Neural progenitor cell (in vitro differentiated cells): ENCODE results near the gene MYBPHL. TPM values are rescaled to one million over a fixed set of nuclear protein-coding genes. Genes with fewer than 3 reads are reported as not detected.
A peak's percentile ranks its signal among the peaks of the same experiment; 100 is the strongest.

ENCODE experiments used
- DNase-seq: peaks from one replicate; pipeline ENCODE4 v3.0.0-alpha.2; 2016; ENCODE audit warnings: low spot score
- H2AFZ ChIP-seq: fragments of 200-600 bp; sonication (generic); replicated peaks from 2 replicates; pipeline ENCODE4 v1.6.1; 2016; ENCODE audit warnings: antibody characterized with exemption
- H3F3A ChIP-seq: fragments of 200-600 bp; sonication (generic); 2 replicates; pipeline ENCODE4 v1.6.1; 2016; ENCODE audit warnings: antibody characterized with exemption, low read depth
- H3K27ac ChIP-seq: fragments of 200-600 bp; sonication (generic); 2 replicates; pipeline ENCODE4 v1.5.1; 2016; ENCODE audit warnings: mild to moderate bottlenecking
- H3K27me3 ChIP-seq: fragments of 200-600 bp; sonication (generic); 2 replicates; pipeline ENCODE4 v1.6.1; 2016; ENCODE audit warnings: mild to moderate bottlenecking, moderate library complexity
- H3K36me3 ChIP-seq: fragments of 200-600 bp; sonication (generic); 2 replicates; pipeline ENCODE4 v1.5.1; 2016
- H3K4me1 ChIP-seq: fragments of 200-600 bp; sonication (generic); 2 replicates; pipeline ENCODE4 v1.6.1; 2016; ENCODE audit warnings: mixed run types
- H3K4me2 ChIP-seq: fragments of 200-600 bp; sonication (generic); 2 replicates; pipeline ENCODE4 v1.6.1; 2016
- H3K4me3 ChIP-seq: fragments of 200-600 bp; sonication (generic); 2 replicates; pipeline ENCODE4 v1.5.1; 2016
- H3K79me2 ChIP-seq: fragments of 200-600 bp; sonication (generic); 2 replicates; pipeline ENCODE4 v1.6.1; 2016; ENCODE audit warnings: low read depth
- H3K9ac ChIP-seq: fragments of 200-600 bp; sonication (generic); 2 replicates; pipeline ENCODE4 v1.6.1; 2016
- H3K9me3 ChIP-seq: fragments of 200-600 bp; sonication (generic); 2 replicates; pipeline ENCODE4 v1.5.1; 2016; ENCODE audit warnings: low read depth
- H4K20me1 ChIP-seq: fragments of 200-600 bp; sonication (generic); 2 replicates; pipeline ENCODE4 v1.6.1; 2016; ENCODE audit warnings: low read depth
- H3K27ac Mint-ChIP-seq: 3 replicates; pipeline ENCODE4 v1.8.0; 2021; ENCODE audit warnings: mixed read lengths
- H3K27me3 Mint-ChIP-seq: 2 replicates; pipeline ENCODE4 v1.8.0; 2022; ENCODE audit warnings: low read depth, mild to moderate bottlenecking, inconsistent platforms, moderate library complexity, mixed read lengths; ENCODE audit not compliant: insufficient read depth
- H3K36me3 Mint-ChIP-seq: 3 replicates; pipeline ENCODE4 v1.8.0; 2021; ENCODE audit warnings: mixed read lengths
- H3K4me1 Mint-ChIP-seq: 3 replicates; pipeline ENCODE4 v1.8.0; 2021; ENCODE audit warnings: mixed read lengths
- H3K4me3 Mint-ChIP-seq: 3 replicates; pipeline ENCODE4 v1.8.0; 2021; ENCODE audit warnings: mild to moderate bottlenecking, moderate library complexity, mixed read lengths
- H3K9me3 Mint-ChIP-seq: 3 replicates; pipeline ENCODE4 v1.8.0; 2020; ENCODE audit warnings: mixed read lengths
- CTCF ChIP-seq: fragments of 200-600 bp; sonication (generic); IDR thresholded peaks from 2 replicates; pipeline ENCODE4 v1.5.1; 2017; ENCODE audit warnings: antibody characterized with exemption, mild to moderate bottlenecking
- EZH2 ChIP-seq: fragments of 200-600 bp; sonication (generic); IDR thresholded peaks from 2 replicates; pipeline ENCODE4 v1.6.1; 2017; ENCODE audit warnings: antibody characterized with exemption, mild to moderate bottlenecking, moderate library complexity
- EZH2phosphoT487 ChIP-seq: fragments of 200-600 bp; sonication (generic); IDR thresholded peaks from 2 replicates; pipeline ENCODE4 v1.6.1; 2017; ENCODE audit warnings: antibody characterized with exemption
- total RNA-seq: library from RNA; depleted of rRNA; stranded (reverse); fragments of >200 nt; gene quantifications from 2 replicates; pipeline ENCODE4 v1.2.3, GENCODE V29; 2015; ENCODE audit warnings: low replicate concordance

Gene MYBPHL
- total RNA-seq, 1 donor from 2014 or later: not detected

GRCh38 chr1:109270623-109271317, 36.0 kb downstream of the MYBPHL start:
- no peak for DNase-seq
- Mint-ChIP-seq H3K27ac (no peak overlapping the region), H3K9me3 (no peaks in the 10 kb centered on the region), H3K4me1 (peaks cover 15% of the 10 kb centered on the region), H3K27me3 (peaks cover 10% of the 10 kb centered on the region), H3K4me3 (no peak overlapping the region), H3K36me3 (peaks cover 29% of the 10 kb centered on the region)
- no peak overlapping the region for H2AFZ ChIP-seq
- no peak overlapping the region for H3K27ac ChIP-seq
- H4K20me1 ChIP-seq: no peaks in the 10 kb centered on the region
- H3K9ac ChIP-seq: no peak overlapping the region
- H3K27me3 ChIP-seq: no peaks in the 10 kb centered on the region
- no peaks in the 10 kb centered on the region for H3K4me1 ChIP-seq
- H3F3A ChIP-seq: no peaks in the 10 kb centered on the region
- TF ChIP-seq CTCF: no peak
- H3K4me2 ChIP-seq: no peak overlapping the region
- H3K4me3 ChIP-seq: no peak overlapping the region
- no peaks in the 10 kb centered on the region for H3K36me3 ChIP-seq
- H3K9me3 ChIP-seq: no peaks in the 10 kb centered on the region
- H3K79me2 ChIP-seq: no peaks in the 10 kb centered on the region

- no peaks in the 10 kb centered on the region for H3K4me1 ChIP-seq
- H3K9ac ChIP-seq: no peak overlapping the region
- H3K9me3 ChIP-seq: no peaks in the 10 kb centered on the region
- H4K20me1 ChIP-seq: no peaks in the 10 kb centered on the region
- H3K36me3 ChIP-seq: no peaks in the 10 kb centered on the region
- Mint-ChIP-seq H3K4me1 (peaks cover 9% of the 10 kb centered on the region), H3K4me3 (no peak overlapping the region), H3K36me3 (peaks cover 29% of the 10 kb centered on the region), H3K27me3 (peaks cover 10% of the 10 kb centered on the region), H3K27ac (peak overlapping the region; percentile 72), H3K9me3 (no peaks in the 10 kb centered on the region)
- no peak overlapping the region for H2AFZ ChIP-seq
- H3K27me3 ChIP-seq: no peaks in the 10 kb centered on the region
- no peaks in the 10 kb centered on the region for H3K79me2 ChIP-seq
- no peak overlapping the region for H3K4me3 ChIP-seq
- no peaks in the 10 kb centered on the region for H3F3A ChIP-seq
- H3K4me2 ChIP-seq: no peak overlapping the region
- no peak for DNase-seq
- TF ChIP-seq CTCF (no peak), EZH2 (no peak), EZH2phosphoT487 (no peak)
- H3K27ac ChIP-seq: no peak overlapping the region
Observed at GRCh38 chr1:109269981-109270622, 36.7 kb downstream of the MYBPHL start.

- no peak for DNase-seq
- Histone ChIP-seq H3K79me2 (no peaks in the 10 kb centered on the region), H3K4me3 (no peak overlapping the region), H3K4me1 (no peaks in the 10 kb centered on the region), H3K9ac (no peak overlapping the region), H3K4me2 (no peak overlapping the region), H2AFZ (no peak overlapping the region), H3K27ac (no peak overlapping the region), H3K9me3 (no peaks in the 10 kb centered on the region), H3F3A (no peaks in the 10 kb centered on the region), H4K20me1 (no peaks in the 10 kb centered on the region), H3K27me3 (no peaks in the 10 kb centered on the region), H3K36me3 (no peaks in the 10 kb centered on the region)
- H3K9me3 Mint-ChIP-seq: no peaks in the 10 kb centered on the region
- TF ChIP-seq EZH2phosphoT487 (no peak), EZH2 (no peak), CTCF (no peak)
- peaks cover 10% of the 10 kb centered on the region for H3K27me3 Mint-ChIP-seq
- H3K27ac Mint-ChIP-seq: no peak overlapping the region
- H3K36me3 Mint-ChIP-seq: peaks cover 29% of the 10 kb centered on the region
- peaks cover 6% of the 10 kb centered on the region for H3K4me1 Mint-ChIP-seq
- no peak overlapping the region for H3K4me3 Mint-ChIP-seq
Observed at GRCh38 chr1:109269212-109269980, 37.4 kb downstream of the MYBPHL start.
